ENCODE data around the gene CD96. TPM values are rescaled to one million over a fixed set of nuclear protein-coding genes. Genes with fewer than 3 reads are reported as not detected.

Gene CD96
- polyA plus RNA-seq, 4 donors = 1.3 to 3.8 (median 1.7) TPM

DNA sequence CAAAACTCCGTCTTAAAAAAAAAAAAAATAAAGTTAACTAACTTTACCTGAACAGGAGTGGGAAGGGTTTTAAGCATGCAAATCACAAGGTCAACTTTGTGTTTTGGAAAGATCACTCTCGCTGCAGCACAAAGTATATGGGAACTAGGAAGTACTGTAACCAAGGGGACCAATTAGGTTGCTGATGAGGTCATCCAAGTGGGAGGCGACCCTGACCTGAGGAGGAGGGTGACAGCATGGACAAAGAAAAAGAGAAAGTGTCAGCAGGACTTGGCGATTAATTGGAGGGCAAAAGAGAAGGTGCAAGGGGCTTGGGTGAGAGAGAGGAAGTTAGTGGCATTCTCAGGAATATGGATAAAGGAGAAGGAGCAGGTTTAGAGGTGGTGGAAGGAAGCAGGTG is 142.6 kb downstream of the CD96 start:
- Histone ChIP-seq H3K27ac (ENCODE audit: low read depth in 1 of 3, low read length in 2 of 3) (no peak overlapping the region), H3K4me1 (ENCODE audit: control insufficient read depth in 3 of 3, insufficient read depth in 2 of 3, low read depth in 1 of 3, low read length in 2 of 3) (peaks cover 6 to 30% (median 12%) of the 10 kb centered on the region in 3 donors), H3K9me3 (ENCODE audit: control insufficient read depth in 2 of 2, insufficient read depth in 1 of 2, low read depth in 1 of 2, low read length in 1 of 2) (no peaks in the 10 kb centered on the region), H3K36me3 (ENCODE audit: control insufficient read depth in 3 of 3, insufficient read depth in 2 of 3, low read depth in 1 of 3, low read length in 3 of 3) (no peaks in the 10 kb centered on the region), H3K27me3 (ENCODE audit: control insufficient read depth in 3 of 3, insufficient read depth in 3 of 3, low read length in 3 of 3) (no peaks in the 10 kb centered on the region), H3K4me3 (ENCODE audit: low read depth in 1 of 3, low read length in 3 of 3) (no peak overlapping the region)
- no peak for DNase-seq
- no peak for FAIRE-seq
- WGBS, 3 donors = 83 to 89% (median 89%) methylated on average over 4 of the region's 4 CpGs

DNA sequence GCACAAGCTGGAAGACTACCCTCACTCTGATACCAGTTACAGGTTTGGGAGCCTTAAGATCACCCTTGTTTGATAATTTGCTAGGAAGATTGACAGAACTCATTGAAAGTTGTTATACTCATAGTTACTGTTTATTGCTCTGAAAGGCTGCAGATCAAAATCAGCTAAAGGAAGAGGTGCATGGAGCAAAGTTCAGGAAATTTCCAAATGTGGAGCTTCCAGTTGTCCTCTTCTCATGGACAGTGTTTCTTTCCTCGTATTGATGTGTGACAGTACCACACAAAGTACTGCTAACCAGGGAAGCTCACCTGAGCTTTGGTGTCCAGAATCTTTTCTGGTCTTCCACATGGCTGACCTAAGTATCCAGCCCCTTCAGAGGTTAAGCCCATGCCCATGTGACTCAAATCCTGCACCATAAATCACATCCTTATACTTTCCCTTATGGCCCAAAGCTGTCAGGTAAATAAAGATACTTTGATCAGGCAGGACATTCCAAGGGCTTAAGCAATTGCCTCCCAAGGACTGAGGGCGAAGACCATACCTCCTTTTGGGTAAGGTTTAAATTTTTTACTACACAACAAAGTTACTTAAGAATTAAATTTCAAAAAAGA is 146.3 kb downstream of the CD96 start:
- no peak for FAIRE-seq
- no peaks in the 10 kb centered on the region for H3K36me3 ChIP-seq (ENCODE audit: control insufficient read depth in 3 of 3, insufficient read depth in 2 of 3, low read depth in 1 of 3, low read length in 3 of 3)
- H3K9me3 ChIP-seq (ENCODE audit: control insufficient read depth in 2 of 2, insufficient read depth in 1 of 2, low read depth in 1 of 2, low read length in 1 of 2) = no peaks in the 10 kb centered on the region
- no peak overlapping the region for H3K27ac ChIP-seq (ENCODE audit: low read depth in 1 of 3, low read length in 2 of 3)
- no peak for DNase-seq
- peaks cover 2 to 18% (median 7%) of the 10 kb centered on the region in 3 donors for H3K4me1 ChIP-seq (ENCODE audit: control insufficient read depth in 3 of 3, insufficient read depth in 2 of 3, low read depth in 1 of 3, low read length in 2 of 3)
- H3K27me3 ChIP-seq (ENCODE audit: control insufficient read depth in 3 of 3, insufficient read depth in 3 of 3, low read length in 3 of 3) = no peaks in the 10 kb centered on the region
- WGBS, 3 donors = 62 to 79% (median 68%) methylated on average over 2 of the region's 2 CpGs
- no peak overlapping the region for H3K4me3 ChIP-seq (ENCODE audit: low read depth in 1 of 3, low read length in 3 of 3)

DNA sequence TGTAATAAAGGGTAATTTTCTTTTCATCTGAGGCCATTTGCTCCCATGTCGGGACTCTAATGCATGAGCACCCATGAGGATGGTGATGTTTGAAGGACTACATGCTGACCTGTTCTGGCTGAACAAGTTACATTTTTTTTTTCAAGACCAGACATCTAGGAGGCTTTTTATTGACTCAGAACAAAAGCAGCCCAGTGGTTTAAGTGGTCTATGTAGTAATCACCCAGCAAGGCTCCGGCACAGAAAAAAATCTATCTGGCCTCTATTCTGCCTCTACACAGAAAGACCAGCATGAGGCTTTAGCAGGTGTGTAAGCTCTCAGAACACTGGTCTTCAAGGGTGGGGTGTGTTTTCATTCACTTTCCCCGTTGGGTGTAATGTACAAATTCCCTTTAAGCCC is 148.2 kb downstream of the CD96 start:
- Histone ChIP-seq H3K27me3 (ENCODE audit: control insufficient read depth in 3 of 3, insufficient read depth in 3 of 3, low read length in 3 of 3) (no peaks in the 10 kb centered on the region), H3K36me3 (ENCODE audit: control insufficient read depth in 3 of 3, insufficient read depth in 2 of 3, low read depth in 1 of 3, low read length in 3 of 3) (peaks cover 0 to 3% (median 0%) of the 10 kb centered on the region in 3 donors), H3K9me3 (ENCODE audit: control insufficient read depth in 2 of 2, insufficient read depth in 1 of 2, low read depth in 1 of 2, low read length in 1 of 2) (no peaks in the 10 kb centered on the region), H3K4me1 (ENCODE audit: control insufficient read depth in 3 of 3, insufficient read depth in 2 of 3, low read depth in 1 of 3, low read length in 2 of 3) (peaks cover 2 to 31% (median 9%) of the 10 kb centered on the region in 3 donors), H3K27ac (ENCODE audit: low read depth in 1 of 3, low read length in 2 of 3) (no peak overlapping the region), H3K4me3 (ENCODE audit: low read depth in 1 of 3, low read length in 3 of 3) (no peak overlapping the region)
- DNase-seq (no peak), FAIRE-seq (no peak)
- 59 to 78% (median 68%) methylated on average over 3 of the region's 3 CpGs for WGBS, 3 donors

DNA sequence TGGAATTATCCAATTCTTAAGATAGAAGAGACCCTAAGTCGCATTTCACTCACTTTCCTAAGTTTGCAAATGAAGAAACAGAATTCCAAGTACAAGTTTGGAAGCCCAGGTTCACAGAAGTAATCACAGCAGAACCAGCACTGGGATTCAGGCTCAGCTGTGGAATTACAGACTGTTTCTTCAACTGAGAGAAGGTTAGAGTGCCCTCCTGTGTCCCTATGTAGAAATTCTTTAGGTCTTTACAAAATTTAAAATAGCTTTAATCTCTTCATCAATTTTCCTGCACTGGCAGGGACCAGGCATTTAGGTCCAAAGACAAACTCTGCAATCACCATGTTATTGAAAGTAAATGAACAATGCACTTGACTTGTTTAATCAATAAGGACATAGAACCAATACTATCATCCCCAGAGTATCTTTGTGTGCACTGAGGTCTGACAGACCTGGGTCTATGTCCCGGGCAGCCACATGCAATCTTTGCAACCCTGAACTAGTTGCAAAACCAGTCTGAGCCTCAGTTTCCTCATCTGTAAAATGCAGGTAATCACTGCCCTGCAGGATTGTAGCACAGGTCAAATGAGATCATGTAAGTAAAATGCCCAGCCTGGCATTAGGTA is 149.4 kb downstream of the CD96 start:
- WGBS, 3 donors = 59 to 73% (median 61%) methylated on average over 2 of the region's 2 CpGs

DNA sequence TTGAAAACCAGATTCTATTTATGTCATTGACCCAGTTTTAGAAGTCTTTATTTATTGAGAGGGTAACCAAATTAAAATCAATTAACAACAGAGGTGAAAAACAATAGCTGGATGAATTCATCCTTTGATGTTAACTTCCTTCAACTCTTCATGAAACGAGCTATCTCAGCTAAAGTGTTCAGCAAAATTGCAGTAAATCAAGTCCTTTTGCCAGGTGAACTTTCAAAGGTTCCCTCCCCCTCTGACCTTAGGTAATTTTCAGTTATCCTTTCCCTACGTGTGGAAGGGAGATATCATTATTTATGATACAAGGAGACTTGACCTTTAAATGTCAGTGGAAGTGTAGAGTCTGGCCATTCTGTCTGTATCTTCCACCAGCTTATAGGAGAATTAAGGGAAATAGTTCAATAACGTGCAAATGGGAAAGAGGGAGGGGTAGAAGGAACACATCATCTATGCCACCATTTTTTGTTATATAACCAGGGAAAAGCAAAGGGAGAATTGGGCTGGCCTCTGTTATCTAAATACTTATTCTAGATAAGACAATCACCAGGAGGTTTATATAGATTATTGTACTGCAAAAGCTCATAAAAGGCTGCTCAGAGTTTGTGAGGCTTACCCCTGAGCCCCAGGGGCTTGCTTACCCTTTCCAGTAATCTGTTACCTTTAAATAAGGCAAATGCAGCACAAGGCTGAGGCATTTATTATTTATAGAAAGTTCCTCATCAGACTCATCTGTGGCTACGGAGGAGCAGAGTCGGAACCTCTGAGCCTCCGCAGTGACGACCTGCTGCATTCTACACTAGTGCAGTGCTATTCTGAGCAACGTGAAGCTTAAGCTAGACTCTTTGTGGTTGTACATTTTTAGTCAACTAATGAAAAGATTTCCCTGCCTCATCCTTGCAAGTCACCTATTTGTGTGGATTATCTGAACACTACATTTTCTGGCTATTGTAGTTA is 150.9 kb downstream of the CD96 start:
- H3K4me1 ChIP-seq (ENCODE audit: control insufficient read depth in 3 of 3, insufficient read depth in 2 of 3, low read depth in 1 of 3, low read length in 2 of 3) = peaks cover 2 to 24% (median 14%) of the 10 kb centered on the region in 3 donors
- no peak for FAIRE-seq

More for the DNA sequence above, 149.4 kb downstream of the CD96 start:
- Histone ChIP-seq H3K27me3 (ENCODE audit: control insufficient read depth in 3 of 3, insufficient read depth in 3 of 3, low read length in 3 of 3) (no peaks in the 10 kb centered on the region), H3K36me3 (ENCODE audit: control insufficient read depth in 3 of 3, insufficient read depth in 2 of 3, low read depth in 1 of 3, low read length in 3 of 3) (peaks cover 0 to 3% (median 0%) of the 10 kb centered on the region in 3 donors), H3K27ac (ENCODE audit: low read depth in 1 of 3, low read length in 2 of 3) (no peak overlapping the region), H3K4me1 (ENCODE audit: control insufficient read depth in 3 of 3, insufficient read depth in 2 of 3, low read depth in 1 of 3, low read length in 2 of 3) (peaks cover 2 to 31% (median 14%) of the 10 kb centered on the region in 3 donors), H3K9me3 (ENCODE audit: control insufficient read depth in 2 of 2, insufficient read depth in 1 of 2, low read depth in 1 of 2, low read length in 1 of 2) (no peaks in the 10 kb centered on the region), H3K4me3 (ENCODE audit: low read depth in 1 of 3, low read length in 3 of 3) (no peak overlapping the region)
- peak; percentile 50 to 54 for DNase-seq
- no peak for FAIRE-seq

DNA sequence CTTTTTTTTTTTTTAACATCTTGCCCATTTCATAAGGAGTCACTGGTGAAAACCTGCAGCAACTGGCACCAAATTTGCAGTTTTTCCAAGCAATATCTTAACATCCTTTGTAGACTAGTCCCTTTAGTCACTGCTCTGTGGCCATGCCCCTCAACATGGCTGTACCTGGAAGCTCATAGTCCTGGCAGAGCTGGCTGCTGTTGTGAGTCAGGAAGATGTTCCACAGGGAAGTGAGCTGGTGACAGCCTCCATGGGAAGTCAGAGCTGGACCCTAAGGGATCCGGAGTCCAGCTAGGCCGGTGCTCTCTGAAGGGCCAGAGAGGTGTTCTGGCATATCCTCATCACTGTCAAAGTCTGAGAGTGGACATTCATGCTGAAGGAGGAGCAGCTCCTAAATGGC is 152.5 kb downstream of the CD96 start:
- Histone ChIP-seq H3K36me3 (ENCODE audit: control insufficient read depth in 3 of 3, insufficient read depth in 2 of 3, low read depth in 1 of 3, low read length in 3 of 3) (peaks cover 0 to 3% (median 0%) of the 10 kb centered on the region in 3 donors), H3K4me3 (ENCODE audit: low read depth in 1 of 3, low read length in 3 of 3) (no peak overlapping the region), H3K27me3 (ENCODE audit: control insufficient read depth in 3 of 3, insufficient read depth in 3 of 3, low read length in 3 of 3) (no peaks in the 10 kb centered on the region), H3K27ac (ENCODE audit: low read depth in 1 of 3, low read length in 2 of 3) (no peak overlapping the region), H3K9me3 (ENCODE audit: control insufficient read depth in 2 of 2, insufficient read depth in 1 of 2, low read depth in 1 of 2, low read length in 1 of 2) (no peaks in the 10 kb centered on the region), H3K4me1 (ENCODE audit: control insufficient read depth in 3 of 3, insufficient read depth in 2 of 3, low read depth in 1 of 3, low read length in 2 of 3) (peaks cover 0 to 17% (median 11%) of the 10 kb centered on the region in 3 donors)
- FAIRE-seq (no peak), DNase-seq (no peak)
- 95 to 100% (median 99%) methylated on average over 2 of the region's 2 CpGs for WGBS, 3 donors

More for the DNA sequence above, 150.9 kb downstream of the CD96 start:
- 15 to 49% (median 29%) methylated on average over 8 of the region's 8 CpGs for WGBS, 3 donors
- Histone ChIP-seq H3K27me3 (ENCODE audit: control insufficient read depth in 3 of 3, insufficient read depth in 3 of 3, low read length in 3 of 3) (no peaks in the 10 kb centered on the region), H3K9me3 (ENCODE audit: control insufficient read depth in 2 of 2, insufficient read depth in 1 of 2, low read depth in 1 of 2, low read length in 1 of 2) (no peaks in the 10 kb centered on the region), H3K4me3 (ENCODE audit: low read depth in 1 of 3, low read length in 3 of 3) (no peak overlapping the region), H3K27ac (ENCODE audit: low read depth in 1 of 3, low read length in 2 of 3) (no peak overlapping the region), H3K36me3 (ENCODE audit: control insufficient read depth in 3 of 3, insufficient read depth in 2 of 3, low read depth in 1 of 3, low read length in 3 of 3) (peaks cover 0 to 3% (median 0%) of the 10 kb centered on the region in 3 donors)
- DNase-seq = no peak

DNA sequence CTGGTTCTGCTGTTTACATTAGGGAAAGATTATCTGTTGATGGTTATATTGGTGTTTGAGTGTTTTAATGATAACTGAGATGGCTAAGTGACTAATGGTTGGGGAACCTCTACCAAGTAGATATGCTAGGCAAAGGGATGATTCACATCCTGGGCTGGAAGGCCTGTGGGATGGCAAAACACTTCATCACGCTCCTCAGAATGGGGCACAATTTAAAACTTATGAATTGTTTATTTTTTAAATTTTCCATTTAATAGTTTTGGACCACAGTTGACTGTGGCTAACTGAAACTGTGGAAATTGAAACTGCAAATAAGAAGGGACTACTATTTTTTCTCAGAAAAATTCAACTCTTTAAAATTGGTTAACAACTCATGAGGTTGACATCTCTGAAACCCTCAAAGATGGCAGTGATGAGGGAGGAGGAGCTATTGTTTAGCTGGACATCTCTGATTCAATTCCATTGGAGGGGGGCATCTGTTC is 153.7 kb downstream of the CD96 start:
- no peak overlapping the region for H3K27ac ChIP-seq (ENCODE audit: low read depth in 1 of 3, low read length in 2 of 3)
- FAIRE-seq (no peak), DNase-seq (no peak)
- peaks cover 0 to 3% (median 0%) of the 10 kb centered on the region in 3 donors for H3K36me3 ChIP-seq (ENCODE audit: control insufficient read depth in 3 of 3, insufficient read depth in 2 of 3, low read depth in 1 of 3, low read length in 3 of 3)
- no peaks in the 10 kb centered on the region for H3K27me3 ChIP-seq (ENCODE audit: control insufficient read depth in 3 of 3, insufficient read depth in 3 of 3, low read length in 3 of 3)
- peaks cover 0 to 17% (median 11%) of the 10 kb centered on the region in 3 donors for H3K4me1 ChIP-seq (ENCODE audit: control insufficient read depth in 3 of 3, insufficient read depth in 2 of 3, low read depth in 1 of 3, low read length in 2 of 3)
- H3K4me3 ChIP-seq (ENCODE audit: low read depth in 1 of 3, low read length in 3 of 3) = no peak overlapping the region
- no peaks in the 10 kb centered on the region for H3K9me3 ChIP-seq (ENCODE audit: control insufficient read depth in 2 of 2, insufficient read depth in 1 of 2, low read depth in 1 of 2, low read length in 1 of 2)
- WGBS, 3 donors = 52 to 62% (median 54%) methylated on average over 1 of the region's 1 CpG

DNA sequence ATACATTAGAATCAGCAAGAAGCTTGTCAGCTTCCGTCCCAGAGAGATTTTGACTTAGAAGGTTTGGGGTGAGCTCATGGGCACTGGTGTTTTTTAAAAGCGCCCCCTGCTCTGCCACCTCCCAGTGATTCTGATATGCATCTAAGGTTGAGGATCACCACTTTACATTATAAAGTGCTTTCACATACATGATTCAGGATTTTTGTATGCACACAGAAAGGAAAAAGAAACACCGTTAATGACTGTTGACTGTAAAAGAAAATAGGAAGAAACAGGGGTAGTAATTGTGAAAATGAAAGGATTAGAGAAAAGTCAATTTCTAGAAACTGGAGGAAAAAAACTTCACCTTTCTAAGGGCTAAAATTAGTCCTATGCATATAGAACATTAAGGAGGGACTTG is 158.1 kb downstream of the CD96 start:
- H3K27ac ChIP-seq (ENCODE audit: low read depth in 1 of 3, low read length in 2 of 3) = no peak overlapping the region
- H3K4me3 ChIP-seq (ENCODE audit: low read depth in 1 of 3, low read length in 3 of 3) = no peak overlapping the region
- DNase-seq = no peak
- no peaks in the 10 kb centered on the region for H3K27me3 ChIP-seq (ENCODE audit: control insufficient read depth in 3 of 3, insufficient read depth in 3 of 3, low read length in 3 of 3)
- peaks cover 0 to 5% (median 0%) of the 10 kb centered on the region in 3 donors for H3K4me1 ChIP-seq (ENCODE audit: control insufficient read depth in 3 of 3, insufficient read depth in 2 of 3, low read depth in 1 of 3, low read length in 2 of 3)
- no peak for FAIRE-seq
- H3K9me3 ChIP-seq (ENCODE audit: control insufficient read depth in 2 of 2, insufficient read depth in 1 of 2, low read depth in 1 of 2, low read length in 1 of 2) = no peaks in the 10 kb centered on the region
- no peaks in the 10 kb centered on the region for H3K36me3 ChIP-seq (ENCODE audit: control insufficient read depth in 3 of 3, insufficient read depth in 2 of 3, low read depth in 1 of 3, low read length in 3 of 3)
- WGBS, 3 donors = 64 to 69% (median 67%) methylated on average over 3 of the region's 3 CpGs
